ENCODE results near the gene IL22.

IL22 gene
- total RNA-seq, result 0 to 5.0 (median 0.13) reads per million in 9 experiments

- Mint-ChIP-seq H3K27ac (no peak within 1 kb of the TSS), H3K4me1 (ENCODE audit: low read depth in 2 of 2) (peaks cover 0 to 1% of the 10 kb centered on the region in 2 donors), H3K9me3 (no peaks in the 10 kb centered on the region), H3K4me3 (no peak within 1 kb of the TSS), H3K27me3 (peaks cover 28 to 55% of the 10 kb centered on the region in 2 donors), H3K36me3 (ENCODE audit: insufficient read depth) (no peaks in the 10 kb centered on the region)
- ATAC-seq (replicated peaks) (no peak), DNase-seq (no peak)
Measured at GRCh38 chr12:68253504-68253903, at the start of gene IL22. Gene IL22, minus strand, starts transcription at chr12:68253604. Its CDS starts 156 bp downstream, at chr12:68253448.

GRCh38 chr12:68297929-68298328, 44.5 kb upstream of the IL22 start:
- H3K9me3 Mint-ChIP-seq, result peaks cover 0 to 3% of the 10 kb centered on the region in 2 donors
- no peak overlapping the region for H3K27ac Mint-ChIP-seq
- DNase-seq, result no peak
- no peaks in the 10 kb centered on the region for H3K27me3 Mint-ChIP-seq
- no peak overlapping the region for H3K4me3 Mint-ChIP-seq
- peaks cover 3 to 11% of the 10 kb centered on the region in 2 donors for H3K4me1 Mint-ChIP-seq (ENCODE audit: low read depth in 2 of 2)
- H3K36me3 Mint-ChIP-seq (ENCODE audit: insufficient read depth), result peaks cover 46% of the 10 kb centered on the region
- no peak for ATAC-seq (replicated peaks)

- H3K4me1 Mint-ChIP-seq (ENCODE audit: low read depth in 2 of 2), result peaks cover 13 to 18% of the 10 kb centered on the region in 2 donors
- H3K4me3 Mint-ChIP-seq, result no peak overlapping the region
- peaks cover 24% of the 10 kb centered on the region for H3K36me3 Mint-ChIP-seq (ENCODE audit: insufficient read depth)
- H3K27ac Mint-ChIP-seq, result no peak overlapping the region
- DNase-seq (no peak), ATAC-seq (replicated peaks) (no peak)
- H3K9me3 Mint-ChIP-seq, result peaks cover 0 to 3% of the 10 kb centered on the region in 2 donors
- H3K27me3 Mint-ChIP-seq, result no peaks in the 10 kb centered on the region
Measured at GRCh38 chr12:68294251-68294650, 40.8 kb upstream of the IL22 start.

GRCh38 chr12:68293347-68293746, 39.9 kb upstream of the IL22 start:
- no peaks in the 10 kb centered on the region for H3K9me3 Mint-ChIP-seq
- H3K27me3 Mint-ChIP-seq, result no peaks in the 10 kb centered on the region
- no peak overlapping the region for H3K4me3 Mint-ChIP-seq
- no peak overlapping the region for H3K27ac Mint-ChIP-seq
- peaks cover 11 to 16% of the 10 kb centered on the region in 2 donors for H3K4me1 Mint-ChIP-seq (ENCODE audit: low read depth in 2 of 2)
- DNase-seq (no peak), ATAC-seq (replicated peaks) (no peak)
- peaks cover 20% of the 10 kb centered on the region for H3K36me3 Mint-ChIP-seq (ENCODE audit: insufficient read depth)

GRCh38 chr12:68292151-68292943, 38.9 kb upstream of the IL22 start:
- H3K27ac Mint-ChIP-seq, result no peak overlapping the region
- peaks cover 20% of the 10 kb centered on the region for H3K36me3 Mint-ChIP-seq (ENCODE audit: insufficient read depth)
- no peaks in the 10 kb centered on the region for H3K9me3 Mint-ChIP-seq
- H3K4me3 Mint-ChIP-seq, result no peak overlapping the region
- peaks cover 11 to 16% of the 10 kb centered on the region in 2 donors for H3K4me1 Mint-ChIP-seq (ENCODE audit: low read depth in 2 of 2)
- no peak for DNase-seq
- no peaks in the 10 kb centered on the region for H3K27me3 Mint-ChIP-seq
- ATAC-seq (replicated peaks), result no peak

- ATAC-seq (replicated peaks) (no peak), DNase-seq (no peak)
- Mint-ChIP-seq H3K4me1 (ENCODE audit: low read depth in 2 of 2) (peaks cover 11 to 16% of the 10 kb centered on the region in 2 donors), H3K4me3 (no peak overlapping the region), H3K36me3 (ENCODE audit: insufficient read depth) (peaks cover 20% of the 10 kb centered on the region), H3K27me3 (no peaks in the 10 kb centered on the region), H3K27ac (no peak overlapping the region), H3K9me3 (no peaks in the 10 kb centered on the region)
Measured at GRCh38 chr12:68291396-68292036, 38.1 kb upstream of the IL22 start.

GRCh38 chr12:68290126-68290525, 36.7 kb upstream of the IL22 start:
- Mint-ChIP-seq H3K36me3 (ENCODE audit: insufficient read depth) (peaks cover 12% of the 10 kb centered on the region), H3K4me3 (peak overlapping the region in 1 of 2 donors; percentile 11), H3K4me1 (ENCODE audit: low read depth in 2 of 2) (peaks cover 11 to 16% of the 10 kb centered on the region in 2 donors), H3K9me3 (no peaks in the 10 kb centered on the region), H3K27ac (peak overlapping the region; percentile 13 to 23), H3K27me3 (no peaks in the 10 kb centered on the region)
- DNase-seq (peak; percentile 5 to 18 (median 9)), ATAC-seq (replicated peaks) (peak; percentile 99)

- Mint-ChIP-seq H3K9me3 (no peaks in the 10 kb centered on the region), H3K4me1 (ENCODE audit: low read depth in 2 of 2) (peaks cover 11 to 16% of the 10 kb centered on the region in 2 donors), H3K27ac (no peak overlapping the region), H3K4me3 (no peak overlapping the region), H3K27me3 (no peaks in the 10 kb centered on the region), H3K36me3 (ENCODE audit: insufficient read depth) (no peaks in the 10 kb centered on the region)
- DNase-seq, result no peak
- no peak for ATAC-seq (replicated peaks)
Measured at GRCh38 chr12:68287106-68287505, 33.7 kb upstream of the IL22 start.

GRCh38 chr12:68286396-68286795, 33.0 kb upstream of the IL22 start:
- ATAC-seq (replicated peaks) (no peak), DNase-seq (no peak)
- no peak overlapping the region for H3K27ac Mint-ChIP-seq
- peaks cover 11 to 16% of the 10 kb centered on the region in 2 donors for H3K4me1 Mint-ChIP-seq (ENCODE audit: low read depth in 2 of 2)
- H3K36me3 Mint-ChIP-seq (ENCODE audit: insufficient read depth), result no peaks in the 10 kb centered on the region
- H3K27me3 Mint-ChIP-seq, result no peaks in the 10 kb centered on the region
- no peak overlapping the region for H3K4me3 Mint-ChIP-seq
- H3K9me3 Mint-ChIP-seq, result no peaks in the 10 kb centered on the region

GRCh38 chr12:68285541-68285940, 32.1 kb upstream of the IL22 start:
- H3K36me3 Mint-ChIP-seq (ENCODE audit: insufficient read depth), result no peaks in the 10 kb centered on the region
- H3K27ac Mint-ChIP-seq, result no peak overlapping the region
- no peak overlapping the region for H3K4me3 Mint-ChIP-seq
- H3K4me1 Mint-ChIP-seq (ENCODE audit: low read depth in 2 of 2), result peaks cover 8% of the 10 kb centered on the region in 2 donors
- no peaks in the 10 kb centered on the region for H3K27me3 Mint-ChIP-seq
- ATAC-seq (replicated peaks), result no peak
- DNase-seq, result no peak
- H3K9me3 Mint-ChIP-seq, result no peaks in the 10 kb centered on the region

GRCh38 chr12:68281322-68282077, 28.1 kb upstream of the IL22 start:
- no peak for ATAC-seq (replicated peaks)
- Mint-ChIP-seq H3K9me3 (no peaks in the 10 kb centered on the region), H3K27ac (no peak overlapping the region), H3K27me3 (no peaks in the 10 kb centered on the region), H3K4me1 (ENCODE audit: low read depth in 2 of 2) (peaks cover 4 to 6% of the 10 kb centered on the region in 2 donors), H3K4me3 (no peak overlapping the region), H3K36me3 (ENCODE audit: insufficient read depth) (no peaks in the 10 kb centered on the region)
- no peak for DNase-seq

GRCh38 chr12:68280240-68280639, 26.8 kb upstream of the IL22 start:
- Mint-ChIP-seq H3K4me3 (no peak overlapping the region), H3K4me1 (ENCODE audit: low read depth in 2 of 2) (peaks cover 6 to 10% of the 10 kb centered on the region in 2 donors), H3K9me3 (no peaks in the 10 kb centered on the region), H3K36me3 (ENCODE audit: insufficient read depth) (no peaks in the 10 kb centered on the region), H3K27ac (no peak overlapping the region), H3K27me3 (no peaks in the 10 kb centered on the region)
- no peak for DNase-seq
- no peak for ATAC-seq (replicated peaks)

GRCh38 chr12:68279227-68280054, 26.0 kb upstream of the IL22 start:
- H3K27ac Mint-ChIP-seq, result no peak overlapping the region
- no peak for DNase-seq
- no peaks in the 10 kb centered on the region for H3K27me3 Mint-ChIP-seq
- H3K4me3 Mint-ChIP-seq, result no peak overlapping the region
- H3K36me3 Mint-ChIP-seq (ENCODE audit: insufficient read depth), result no peaks in the 10 kb centered on the region
- no peak for ATAC-seq (replicated peaks)
- H3K9me3 Mint-ChIP-seq, result no peaks in the 10 kb centered on the region
- peaks cover 6 to 10% of the 10 kb centered on the region in 2 donors for H3K4me1 Mint-ChIP-seq (ENCODE audit: low read depth in 2 of 2)
